Mesangial cell (primary cell): ENCODE measurements around the gene P2RY13. TPM values are rescaled to one million over a fixed set of nuclear protein-coding genes. Genes with fewer than 3 reads are reported as not detected.

Experiments
- total RNA-seq: library from RNA; depleted of rRNA; stranded (reverse); fragments of >200 nt; gene quantifications from 2 replicates; pipeline ENCODE4 v1.2.3, GENCODE V29; 2015

Gene P2RY13
- not detected in 2 replicates for total RNA-seq

DNA sequence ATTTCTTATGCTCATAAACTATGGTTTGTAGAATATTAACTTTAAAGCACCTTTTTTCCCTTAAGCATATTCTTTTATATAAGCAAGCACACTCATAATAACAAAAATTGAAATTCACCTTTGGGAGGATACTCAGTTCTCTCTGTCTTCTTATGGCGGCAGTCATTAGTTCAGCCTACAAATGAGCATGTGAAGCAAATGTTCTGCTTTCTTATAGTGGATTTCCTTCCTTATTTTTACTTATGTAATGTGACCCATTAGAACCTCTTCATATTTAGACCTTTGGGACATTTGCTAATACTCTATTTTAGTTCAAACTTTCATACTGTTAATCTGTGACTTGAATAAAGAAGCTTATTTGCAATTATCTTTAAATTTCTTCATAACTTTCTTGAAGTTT lies at the start of gene P2RY13:
P2RY13 (minus strand) TSS at position 187 of the 400 bp plus-strand sequence; CDS start at position 166, 21 bp downstream.

DNA sequence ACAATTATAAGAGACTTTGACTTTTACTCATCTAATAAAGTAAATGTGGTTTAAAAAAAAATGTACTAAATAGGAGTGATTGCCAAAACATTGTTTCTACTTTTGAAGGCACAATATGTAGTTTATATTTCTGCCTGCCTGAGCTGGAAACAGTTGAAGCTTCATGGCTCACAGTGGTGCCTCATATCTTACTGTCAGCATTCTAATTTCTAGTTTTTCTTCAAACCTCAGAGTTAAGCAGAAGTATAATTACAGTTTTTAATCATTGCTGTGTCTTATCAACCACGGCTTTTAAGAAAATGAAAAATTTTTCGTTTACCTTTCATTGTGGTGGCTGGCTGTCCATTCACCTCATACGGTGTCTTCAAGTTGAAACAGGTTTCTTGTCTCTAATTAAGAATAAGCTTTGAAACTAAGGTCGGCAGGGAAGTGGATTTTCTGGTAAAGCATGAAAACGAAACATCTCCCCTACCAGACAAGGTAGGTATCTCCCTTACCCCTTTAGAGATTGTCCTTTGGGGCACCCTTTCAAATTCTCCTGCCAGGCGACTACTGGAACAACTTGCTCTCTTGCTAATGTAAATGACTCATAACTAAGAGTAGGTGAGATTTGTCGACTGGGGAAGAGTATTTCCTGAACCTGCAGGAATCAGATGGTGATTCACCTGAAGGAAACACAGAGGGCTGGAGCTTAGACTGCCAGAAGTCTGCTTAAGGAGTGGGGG lies 12.9 kb downstream of the P2RY13 start, which contains the start of gene GPR87:
GPR87 (minus strand) TSS at position 554 of the 725 bp plus-strand sequence. CDS start 16,720 bp downstream, outside the sequence.

GRCh38 chr3:151278230-151278629 lies 51.1 kb downstream of the P2RY13 start, which contains the start of gene P2RY14:
Gene P2RY14 (minus strand): TSS chr3:151278542. CDS start chr3:151214316, 64,226 bp downstream.

Other genes with a start within 250 kb of the P2RY13 start
- 0.49 and 0.63 TPM in 2 replicates for gene MED12L, start 243.9 kb downstream of the P2RY13 start, total RNA-seq
- gene GPR171, start 126.3 kb downstream of the P2RY13 start, total RNA-seq, result not detected in 2 replicates
- not detected in 2 replicates for gene P2RY14, start 51.0 kb downstream of the P2RY13 start, total RNA-seq
- gene GPR87, start 12.7 kb downstream of the P2RY13 start, total RNA-seq, result 0.49 and 0.51 TPM in 2 replicates
- not detected in 2 replicates for gene P2RY12, start 55.2 kb upstream of the P2RY13 start, total RNA-seq
- gene IGSF10, start 131.5 kb upstream of the P2RY13 start, total RNA-seq, result 0.63 and 1.1 TPM in 2 replicates